Left lobe of liver (tissue), 2 donors: ENCODE results near the gene WDFY4. TPM values are rescaled to one million over a fixed set of nuclear protein-coding genes. Genes with fewer than 3 reads are reported as not detected.
A peak's percentile ranks its signal among the peaks of the same experiment; 100 is the strongest.

ENCODE experiments used
- ATAC-seq: fragments of 200-7000 bp; cut with Tn5 transposase; one replicate; pipeline ENCODE4 v1.9.1; 2020; ENCODE audit warnings: mild to moderate bottlenecking, moderate library complexity
- DNase-seq: peaks from one replicate; pipeline ENCODE4 v3.0.0-alpha.2; 2020; ENCODE audit warnings: low spot score
- total RNA-seq: library from RNA; stranded (reverse); gene quantifications from one replicate; pipeline ENCODE4 v1.2.1, GENCODE V29; 2021
- donor health status: DM: no; HTN: no; CAD: no; lungs with moderate emphysema.
- donor health status: DM: no; HTN: yes; CAD: no.

The WDFY4 gene
- total RNA-seq, 1 donor from 2014 or later, result 1.3 TPM

- ATAC-seq (no peak), DNase-seq (no peak)
Measured at GRCh38 chr10:49001870-49002672, 317.4 kb downstream of the WDFY4 start.

GRCh38 chr10:49005270-49005669 is 320.6 kb downstream of the WDFY4 start:
- ATAC-seq, result peak; percentile 84
- DNase-seq, result peak; percentile 62

- ATAC-seq, result no peak
- no peak for DNase-seq
Measured at GRCh38 chr10:49007129-49007528, 322.5 kb downstream of the WDFY4 start.

GRCh38 chr10:49008091-49008490 is 323.4 kb downstream of the WDFY4 start:
- DNase-seq (no peak), ATAC-seq (no peak)

DNA sequence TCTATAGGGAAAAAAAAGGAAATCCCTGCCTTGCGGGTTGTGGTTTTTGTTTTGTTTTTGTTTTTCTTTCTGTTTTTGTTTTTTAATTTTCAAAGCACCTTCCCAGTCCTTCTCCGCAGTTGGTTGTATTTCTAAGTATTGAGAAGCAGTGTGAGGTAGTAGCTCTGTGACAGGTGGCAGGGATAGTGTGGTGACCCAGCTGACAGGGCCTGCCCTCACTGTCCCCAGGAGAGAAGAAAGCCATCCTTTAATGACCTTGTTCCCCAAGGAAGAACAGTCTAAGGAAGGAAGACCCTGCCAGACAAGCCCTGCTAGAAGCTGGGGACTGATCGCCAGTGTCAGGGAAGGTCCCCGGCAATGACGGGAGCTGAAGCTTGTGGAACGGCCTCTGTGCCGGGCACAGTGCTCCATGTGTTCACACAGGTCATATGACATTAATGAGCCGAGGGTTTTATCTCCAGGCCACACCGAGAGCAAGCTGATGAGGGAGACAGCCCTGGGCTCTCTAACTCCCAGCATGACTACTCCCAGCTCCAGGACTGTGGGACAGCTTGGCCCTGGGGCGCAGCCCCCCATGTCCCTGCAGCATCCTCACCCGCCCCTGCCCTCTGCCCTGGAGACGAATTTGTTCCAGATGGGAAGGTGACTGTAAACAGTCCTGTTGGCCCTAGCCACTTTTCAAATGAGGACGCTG is 324.0 kb downstream of the WDFY4 start:
- ATAC-seq, result no peak
- no peak for DNase-seq

DNA sequence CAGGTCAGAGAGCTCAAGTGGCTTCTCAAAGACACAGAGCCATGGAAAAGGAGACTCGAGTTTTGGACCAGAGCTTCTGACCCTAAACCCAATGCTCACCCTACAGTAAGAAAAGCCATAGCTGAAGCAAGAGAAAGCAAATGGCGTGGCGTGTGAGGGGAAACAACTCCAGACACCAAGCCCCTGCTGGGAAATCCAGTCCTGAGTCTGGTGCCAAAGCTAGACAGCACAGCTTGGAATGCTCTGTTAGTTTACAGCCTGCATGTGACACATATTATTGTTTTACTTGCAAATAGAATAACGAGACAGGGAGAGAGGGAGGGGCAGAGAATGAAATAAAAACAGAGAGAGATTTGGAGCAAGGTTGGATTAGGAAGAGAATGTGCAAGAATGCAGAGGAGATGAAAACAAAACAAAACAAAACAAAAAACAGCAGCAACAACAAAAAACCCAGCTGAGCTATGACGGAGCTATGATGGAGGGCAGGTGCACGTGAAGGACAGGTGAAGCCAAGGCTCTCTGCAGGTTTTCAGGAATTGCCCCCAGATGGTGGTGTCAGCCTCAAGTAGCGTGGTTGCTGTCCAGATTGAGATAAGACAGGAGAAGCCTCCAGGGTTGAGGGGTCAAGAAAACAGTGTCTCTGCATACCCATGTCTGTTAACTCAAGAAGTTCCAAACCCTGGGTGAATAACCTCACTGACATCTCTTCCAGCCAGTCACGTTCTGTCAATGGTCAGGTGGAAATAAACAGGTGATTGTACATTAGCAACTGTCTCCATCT is 324.7 kb downstream of the WDFY4 start:
- DNase-seq, result no peak

GRCh38 chr10:49010295-49010694 is 325.6 kb downstream of the WDFY4 start:
- DNase-seq (no peak), ATAC-seq (peak; percentile 49)

More for the DNA sequence above, 324.7 kb downstream of the WDFY4 start:
- no peak for ATAC-seq

- DNase-seq, result no peak
Measured at GRCh38 chr10:49010865-49011264, 326.2 kb downstream of the WDFY4 start.

GRCh38 chr10:49011756-49012155 is 327.1 kb downstream of the WDFY4 start:
- DNase-seq (no peak), ATAC-seq (no peak)

More at GRCh38 chr10:49010865-49011264, 326.2 kb downstream of the WDFY4 start:
- ATAC-seq, result no peak

- ATAC-seq (no peak), DNase-seq (no peak)
Measured at GRCh38 chr10:49012603-49013002, 327.9 kb downstream of the WDFY4 start.

DNA sequence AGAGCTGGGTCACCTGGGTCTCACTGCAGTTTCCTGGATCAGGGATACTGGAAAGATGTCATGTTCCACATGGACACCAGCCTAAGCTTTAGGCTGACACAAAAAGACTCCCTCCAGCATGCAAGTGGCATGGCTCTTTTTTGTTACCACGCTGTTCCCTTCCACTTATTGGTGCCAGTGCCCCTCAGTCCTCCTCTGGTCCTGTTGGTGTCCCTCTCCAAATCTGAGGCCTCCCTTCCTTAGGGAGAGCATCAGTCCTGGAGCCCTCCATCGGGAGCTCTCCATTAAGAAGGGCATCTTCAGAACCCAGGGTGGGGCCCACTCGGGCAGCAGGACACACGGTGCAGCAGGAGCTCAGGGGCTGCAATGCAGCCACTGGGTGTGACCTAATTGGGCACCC is 331.0 kb downstream of the WDFY4 start:
- ATAC-seq (no peak), DNase-seq (no peak)

DNA sequence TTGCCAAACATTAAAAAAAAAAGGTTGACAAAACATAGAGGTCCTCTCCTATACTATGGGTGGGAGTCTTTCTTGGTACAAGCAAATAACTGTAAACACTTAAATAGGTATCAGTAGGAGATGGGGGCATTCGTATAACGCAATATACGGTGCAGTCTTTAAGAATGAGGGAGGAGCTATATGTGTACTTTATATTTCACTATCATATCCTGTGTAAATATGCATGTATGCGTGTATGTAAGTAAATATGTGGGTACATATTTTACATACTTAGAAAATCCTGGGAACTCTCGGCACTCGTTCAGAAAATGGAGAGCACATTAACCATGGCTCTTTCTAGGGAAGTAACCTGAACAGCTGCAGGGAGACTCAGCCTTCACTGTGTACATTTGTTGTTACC is 337.0 kb downstream of the WDFY4 start:
- no peak for ATAC-seq
- no peak for DNase-seq

DNA sequence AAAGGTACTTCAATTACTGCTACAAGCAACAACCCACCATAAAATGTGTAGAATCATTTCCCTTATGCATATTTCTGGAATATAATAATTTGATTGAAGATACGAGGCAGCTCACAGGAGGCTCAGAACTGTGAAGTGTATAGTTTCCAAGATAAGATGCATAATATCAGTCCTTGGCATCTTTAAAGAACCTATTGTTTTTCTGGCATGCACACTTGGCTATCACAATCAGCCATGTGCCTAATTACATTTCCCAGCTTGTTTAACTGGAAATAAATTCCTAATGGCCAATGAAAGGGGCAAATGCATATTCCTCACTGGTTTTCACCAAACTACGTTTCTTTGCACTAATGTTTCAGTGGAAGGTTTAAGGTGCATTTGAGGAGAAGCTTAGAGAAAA is 338.4 kb downstream of the WDFY4 start:
- ATAC-seq (no peak), DNase-seq (no peak)

- DNase-seq (no peak), ATAC-seq (no peak)
Measured at GRCh38 chr10:49023752-49024151, 339.1 kb downstream of the WDFY4 start.

GRCh38 chr10:49024484-49024883 is 339.8 kb downstream of the WDFY4 start:
- DNase-seq (no peak), ATAC-seq (peak; percentile 24)

GRCh38 chr10:49025347-49025983 is 340.8 kb downstream of the WDFY4 start:
- peak; percentile 84 for ATAC-seq

GRCh38 chr10:49028639-49029038 is 344.0 kb downstream of the WDFY4 start:
- ATAC-seq (peak; percentile 65), DNase-seq (no peak)

More at GRCh38 chr10:49025347-49025983, 340.8 kb downstream of the WDFY4 start:
- peak; percentile 54 for DNase-seq

DNA sequence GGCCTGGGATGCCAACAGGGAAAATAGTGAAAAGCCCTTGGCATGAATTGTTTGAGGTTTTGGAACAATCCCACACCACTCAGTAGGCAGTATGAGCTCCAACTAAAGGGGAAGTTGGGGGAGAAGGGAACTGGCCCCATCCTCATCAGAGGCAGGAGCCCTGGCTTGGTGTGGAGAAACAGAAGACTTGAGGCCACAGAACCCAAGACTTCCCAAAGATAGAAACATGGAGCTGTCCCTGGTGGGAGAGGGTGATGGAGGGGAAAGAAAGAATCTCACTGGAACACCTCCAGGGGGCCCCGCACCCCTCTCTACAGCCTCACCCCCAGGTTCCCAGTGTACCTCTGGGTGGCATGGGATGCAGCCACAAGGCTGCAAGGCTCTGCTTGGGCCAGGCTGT is 345.0 kb downstream of the WDFY4 start:
- ATAC-seq (no peak), DNase-seq (no peak)
